Measurements from ENCODE around the gene OR5K3.

OR5K3 gene

DNA sequence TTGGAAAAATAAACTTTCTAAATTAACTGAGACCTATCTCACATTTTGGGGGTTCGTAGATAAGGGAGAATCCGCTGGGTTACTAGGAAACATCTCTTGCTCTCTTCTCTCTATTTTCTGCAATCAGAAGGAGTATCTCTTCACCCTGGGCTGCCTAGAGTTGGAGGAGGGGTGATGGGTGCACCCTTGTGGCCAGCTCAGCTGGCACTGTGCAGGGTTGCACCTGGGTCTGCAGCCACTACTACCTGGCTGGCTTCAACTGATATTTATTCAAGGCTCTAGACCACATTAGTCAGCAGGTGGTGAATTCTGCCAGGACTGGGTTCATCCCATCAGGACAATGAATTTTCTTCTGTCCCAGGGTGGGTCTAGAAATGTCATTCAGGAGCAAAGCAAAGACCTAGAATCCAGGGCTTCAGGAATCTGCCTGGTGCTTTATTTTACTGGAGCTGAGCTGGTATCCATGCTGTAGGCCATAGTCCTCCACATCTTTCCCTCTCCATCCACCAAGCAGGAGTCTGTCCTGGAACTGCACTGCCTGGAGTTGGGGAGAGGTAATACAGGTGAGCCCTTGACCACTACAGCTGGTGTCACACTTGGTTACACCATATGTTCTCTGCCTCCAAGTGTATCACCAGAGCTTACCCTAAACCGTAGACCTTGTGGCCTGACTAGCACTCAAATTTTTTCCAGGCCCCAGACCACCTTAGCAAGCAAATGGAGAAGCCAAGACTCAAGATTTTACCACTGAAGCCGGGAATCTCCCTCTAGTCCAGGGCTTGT is 22.8 kb upstream of the OR5K3 start:
- TF ChIP-seq SPI1 (IDR thresholded peaks at IDR 0.05; ENCODE audit: borderline replicate concordance, low read depth) (no peak), GABPA (IDR thresholded peaks at IDR 0.05; ENCODE audit: low read depth) (no peak)
- H3K4me3 ChIP-seq (replicated peaks; ENCODE audit: insufficient read depth, low read length): no peak overlapping the region
- H3K27me3 ChIP-seq (ENCODE audit: insufficient read depth, poor library complexity, severe bottlenecking): no peaks in the 10 kb centered on the region
- no peak overlapping the region for H3K27ac ChIP-seq (replicated peaks)
- no peak for DNase-seq (ENCODE audit: low read depth in 1 of 2, low spot score in 1 of 2)

DNA sequence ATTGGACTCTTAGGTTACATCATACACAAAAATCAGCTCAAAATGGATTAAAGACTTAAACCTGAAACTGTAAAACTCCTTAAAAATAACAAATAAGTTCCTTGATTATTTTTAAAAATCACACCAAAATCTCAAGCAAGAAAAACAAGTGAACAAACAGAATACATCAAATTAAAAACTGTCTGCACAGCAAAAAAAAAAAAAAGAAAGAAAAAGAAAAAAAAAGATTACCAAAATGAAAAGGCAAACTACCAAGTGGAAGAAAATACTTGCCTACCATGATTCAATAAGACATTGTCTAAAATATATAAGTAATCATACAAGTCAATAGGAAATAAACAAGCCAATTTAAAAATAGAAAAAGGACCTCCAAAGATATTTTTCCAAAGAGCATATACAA is 19.3 kb upstream of the OR5K3 start:
- TF ChIP-seq, protein P1, sequence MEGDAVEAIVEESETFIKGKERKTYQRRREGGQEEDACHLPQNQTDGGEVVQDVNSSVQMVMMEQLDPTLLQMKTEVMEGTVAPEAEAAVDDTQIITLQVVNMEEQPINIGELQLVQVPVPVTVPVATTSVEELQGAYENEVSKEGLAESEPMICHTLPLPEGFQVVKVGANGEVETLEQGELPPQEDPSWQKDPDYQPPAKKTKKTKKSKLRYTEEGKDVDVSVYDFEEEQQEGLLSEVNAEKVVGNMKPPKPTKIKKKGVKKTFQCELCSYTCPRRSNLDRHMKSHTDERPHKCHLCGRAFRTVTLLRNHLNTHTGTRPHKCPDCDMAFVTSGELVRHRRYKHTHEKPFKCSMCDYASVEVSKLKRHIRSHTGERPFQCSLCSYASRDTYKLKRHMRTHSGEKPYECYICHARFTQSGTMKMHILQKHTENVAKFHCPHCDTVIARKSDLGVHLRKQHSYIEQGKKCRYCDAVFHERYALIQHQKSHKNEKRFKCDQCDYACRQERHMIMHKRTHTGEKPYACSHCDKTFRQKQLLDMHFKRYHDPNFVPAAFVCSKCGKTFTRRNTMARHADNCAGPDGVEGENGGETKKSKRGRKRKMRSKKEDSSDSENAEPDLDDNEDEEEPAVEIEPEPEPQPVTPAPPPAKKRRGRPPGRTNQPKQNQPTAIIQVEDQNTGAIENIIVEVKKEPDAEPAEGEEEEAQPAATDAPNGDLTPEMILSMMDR (IDR thresholded peaks at IDR 0.05; ENCODE audit: insufficient read depth, low read length): no peak
- TF ChIP-seq, protein P2, sequence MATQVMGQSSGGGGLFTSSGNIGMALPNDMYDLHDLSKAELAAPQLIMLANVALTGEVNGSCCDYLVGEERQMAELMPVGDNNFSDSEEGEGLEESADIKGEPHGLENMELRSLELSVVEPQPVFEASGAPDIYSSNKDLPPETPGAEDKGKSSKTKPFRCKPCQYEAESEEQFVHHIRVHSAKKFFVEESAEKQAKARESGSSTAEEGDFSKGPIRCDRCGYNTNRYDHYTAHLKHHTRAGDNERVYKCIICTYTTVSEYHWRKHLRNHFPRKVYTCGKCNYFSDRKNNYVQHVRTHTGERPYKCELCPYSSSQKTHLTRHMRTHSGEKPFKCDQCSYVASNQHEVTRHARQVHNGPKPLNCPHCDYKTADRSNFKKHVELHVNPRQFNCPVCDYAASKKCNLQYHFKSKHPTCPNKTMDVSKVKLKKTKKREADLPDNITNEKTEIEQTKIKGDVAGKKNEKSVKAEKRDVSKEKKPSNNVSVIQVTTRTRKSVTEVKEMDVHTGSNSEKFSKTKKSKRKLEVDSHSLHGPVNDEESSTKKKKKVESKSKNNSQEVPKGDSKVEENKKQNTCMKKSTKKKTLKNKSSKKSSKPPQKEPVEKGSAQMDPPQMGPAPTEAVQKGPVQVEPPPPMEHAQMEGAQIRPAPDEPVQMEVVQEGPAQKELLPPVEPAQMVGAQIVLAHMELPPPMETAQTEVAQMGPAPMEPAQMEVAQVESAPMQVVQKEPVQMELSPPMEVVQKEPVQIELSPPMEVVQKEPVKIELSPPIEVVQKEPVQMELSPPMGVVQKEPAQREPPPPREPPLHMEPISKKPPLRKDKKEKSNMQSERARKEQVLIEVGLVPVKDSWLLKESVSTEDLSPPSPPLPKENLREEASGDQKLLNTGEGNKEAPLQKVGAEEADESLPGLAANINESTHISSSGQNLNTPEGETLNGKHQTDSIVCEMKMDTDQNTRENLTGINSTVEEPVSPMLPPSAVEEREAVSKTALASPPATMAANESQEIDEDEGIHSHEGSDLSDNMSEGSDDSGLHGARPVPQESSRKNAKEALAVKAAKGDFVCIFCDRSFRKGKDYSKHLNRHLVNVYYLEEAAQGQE (IDR thresholded peaks at IDR 0.05; ENCODE audit: insufficient replicate concordance, low read depth): no peak
- no peak for TF ChIP-seq SPI1 (IDR thresholded peaks at IDR 0.05; ENCODE audit: borderline replicate concordance, low read depth)
- TF ChIP-seq POLR2AphosphoS5 (IDR thresholded peaks at IDR 0.05; ENCODE audit: low read depth): no peak
- TF ChIP-seq GABPA (IDR thresholded peaks at IDR 0.05; ENCODE audit: low read depth): no peak
- no peak overlapping the region for H3K27ac ChIP-seq (replicated peaks)
- no peak for DNase-seq (ENCODE audit: low read depth in 1 of 2, low spot score in 1 of 2)
- H3K27me3 ChIP-seq (ENCODE audit: insufficient read depth, poor library complexity, severe bottlenecking): no peaks in the 10 kb centered on the region
- no peak overlapping the region for H3K4me3 ChIP-seq (replicated peaks; ENCODE audit: insufficient read depth, low read length)

DNA sequence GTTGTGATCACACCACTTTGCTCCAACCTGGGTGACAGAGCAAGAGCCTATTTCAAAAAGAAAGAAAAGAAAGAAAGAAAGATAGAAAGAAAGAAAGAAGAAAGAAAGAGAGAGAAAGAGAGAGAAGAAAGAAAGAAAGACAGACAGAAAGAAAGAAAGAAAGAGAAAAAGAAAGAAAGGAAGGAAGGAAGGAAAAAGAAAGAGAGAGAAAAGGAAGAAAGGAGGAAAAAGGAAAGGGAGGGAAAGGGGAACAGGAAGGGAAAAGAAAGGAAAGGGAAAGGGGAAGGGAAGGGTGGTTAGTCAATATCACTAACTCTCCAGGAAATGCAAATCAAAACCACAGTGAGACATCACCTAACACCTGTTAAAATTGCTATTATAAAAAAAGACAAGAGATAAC is 18.6 kb upstream of the OR5K3 start:
- no peak for DNase-seq (ENCODE audit: low read depth in 1 of 2, low spot score in 1 of 2)
- no peak overlapping the region for H3K4me3 ChIP-seq (replicated peaks; ENCODE audit: insufficient read depth, low read length)
- H3K27ac ChIP-seq (replicated peaks): no peak overlapping the region
- H3K27me3 ChIP-seq (ENCODE audit: insufficient read depth, poor library complexity, severe bottlenecking): no peaks in the 10 kb centered on the region
- no peak for TF ChIP-seq GABPA (IDR thresholded peaks at IDR 0.05; ENCODE audit: low read depth)
- TF ChIP-seq, protein P1 (IDR thresholded peaks at IDR 0.05; ENCODE audit: insufficient read depth, low read length): no peak
- no peak for TF ChIP-seq SPI1 (IDR thresholded peaks at IDR 0.05; ENCODE audit: borderline replicate concordance, low read depth)
- TF ChIP-seq POLR2AphosphoS5 (IDR thresholded peaks at IDR 0.05; ENCODE audit: low read depth): no peak
- TF ChIP-seq, protein P2 (IDR thresholded peaks at IDR 0.05; ENCODE audit: insufficient replicate concordance, low read depth): no peak

- no peak for DNase-seq (ENCODE audit: low read depth in 1 of 2, low spot score in 1 of 2)
- Histone ChIP-seq H3K27ac (replicated peaks) (no peak overlapping the region), H3K4me3 (replicated peaks; ENCODE audit: insufficient read depth, low read length) (no peak overlapping the region), H3K27me3 (ENCODE audit: insufficient read depth, poor library complexity, severe bottlenecking) (no peaks in the 10 kb centered on the region)
- no peak for TF ChIP-seq GABPA (IDR thresholded peaks at IDR 0.05; ENCODE audit: low read depth)
- TF ChIP-seq SPI1 (IDR thresholded peaks at IDR 0.05; ENCODE audit: borderline replicate concordance, low read depth): no peak
- TF ChIP-seq, protein P2 (IDR thresholded peaks at IDR 0.05; ENCODE audit: insufficient replicate concordance, low read depth): no peak
- no peak for TF ChIP-seq POLR2AphosphoS5 (IDR thresholded peaks at IDR 0.05; ENCODE audit: low read depth)
- TF ChIP-seq, protein P1 (IDR thresholded peaks at IDR 0.05; ENCODE audit: insufficient read depth, low read length): no peak
Measured at GRCh38 chr3:98372445-98372844, 18.0 kb upstream of the OR5K3 start.

All from HL-60 (cell line).